ENCODE measurements around the gene KSR1. TPM values are rescaled to one million over a fixed set of nuclear protein-coding genes. Genes with fewer than 3 reads are reported as not detected.
"Not testable (repeated sequence)": the region's sequence is repeated elsewhere in the genome, so short reads cannot be mapped to it uniquely, and the experiment has no call there.

Gene KSR1
- 10.7 TPM for polyA plus RNA-seq (2013, experiment 1 of 2; ENCODE audit: insufficient read length)
- 23.1 TPM for polyA plus RNA-seq (2013, experiment 2 of 2; ENCODE audit: insufficient read length)

GRCh38 chr17:27455914-27456680 lies at the start of gene KSR1:
Gene KSR1 (plus strand): TSS chr17:27456448. CDS start chr17:27456644, 196 bp downstream.
- DNase-seq = peak; percentile 67

DNA sequence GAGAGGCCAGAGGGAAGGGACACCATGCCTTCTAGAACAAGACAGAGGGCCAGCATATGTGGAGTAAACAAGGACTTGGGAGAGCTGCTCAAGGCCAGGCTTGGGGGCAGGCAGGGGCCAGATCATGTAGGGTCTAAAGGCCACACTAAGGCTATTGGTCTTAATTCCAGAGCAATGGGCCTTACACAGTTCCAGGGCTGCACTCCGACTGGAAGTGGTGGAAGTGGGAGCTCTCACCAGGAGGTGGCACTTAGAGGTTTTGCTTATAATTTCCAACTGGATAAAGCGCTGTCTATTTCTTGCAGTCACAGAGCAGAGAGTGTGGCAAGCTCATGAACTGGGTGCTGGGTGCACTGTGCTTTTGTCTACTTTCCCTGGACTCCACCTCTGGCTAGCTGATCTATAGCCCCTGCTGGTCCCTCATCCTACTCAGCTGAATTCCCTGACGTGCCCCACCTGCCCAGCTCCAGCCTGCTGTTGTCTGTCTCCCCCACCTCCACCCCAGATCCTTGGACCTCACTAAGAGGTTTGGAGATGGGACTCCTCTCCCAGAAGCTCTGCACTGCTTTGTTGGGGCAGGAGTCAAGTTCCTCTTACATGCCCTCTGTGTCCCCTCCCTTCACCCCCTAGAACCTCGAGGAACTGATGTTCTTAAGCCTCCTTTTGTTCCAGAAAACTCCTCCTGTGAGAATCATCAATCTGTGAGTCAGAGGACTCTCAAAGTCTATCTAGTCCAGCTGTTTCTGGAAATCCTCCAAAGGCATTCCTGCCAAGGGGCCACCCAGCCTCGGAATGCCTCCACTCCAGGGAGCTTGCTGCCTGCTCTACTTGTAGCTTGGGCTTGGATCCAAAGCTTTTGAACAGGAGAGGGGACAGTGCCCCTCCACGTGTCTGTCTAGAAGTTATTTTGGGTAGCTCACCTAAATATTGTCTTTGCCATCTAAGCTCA lies 48.1 kb upstream of the KSR1 start:
- peak; percentile 91 for DNase-seq

- DNase-seq = peak; percentile 71
Measured at GRCh38 chr17:27408891-27409290, 47.4 kb upstream of the KSR1 start.

GRCh38 chr17:27412158-27412557 lies 44.1 kb upstream of the KSR1 start:
- DNase-seq = not testable (repeated sequence)

DNA sequence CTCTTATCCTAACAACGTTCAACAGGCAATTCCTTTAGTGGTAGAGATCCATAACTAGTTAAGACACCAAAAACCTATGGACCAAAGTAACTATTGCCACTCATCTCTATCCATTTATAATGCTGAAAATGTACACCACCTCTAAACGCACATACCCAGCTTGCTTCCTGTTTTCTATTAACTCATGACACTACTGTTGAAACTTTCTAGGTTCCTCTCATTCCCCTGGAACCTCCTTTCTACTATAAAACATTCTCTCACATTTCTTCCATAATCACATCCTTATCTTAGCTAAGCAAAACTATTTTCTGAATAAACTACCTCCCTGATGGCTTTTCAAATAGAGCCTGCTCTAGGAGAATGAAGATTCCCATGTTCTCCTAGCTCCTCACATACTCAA lies 42.9 kb upstream of the KSR1 start:
- no peak for DNase-seq

- no peak for DNase-seq
Measured at GRCh38 chr17:27413792-27414191, 42.5 kb upstream of the KSR1 start.

GRCh38 chr17:27414271-27414670 lies 42.0 kb upstream of the KSR1 start:
- DNase-seq = no peak

- no peak for DNase-seq
Measured at GRCh38 chr17:27414694-27415093, 41.6 kb upstream of the KSR1 start.

DNA sequence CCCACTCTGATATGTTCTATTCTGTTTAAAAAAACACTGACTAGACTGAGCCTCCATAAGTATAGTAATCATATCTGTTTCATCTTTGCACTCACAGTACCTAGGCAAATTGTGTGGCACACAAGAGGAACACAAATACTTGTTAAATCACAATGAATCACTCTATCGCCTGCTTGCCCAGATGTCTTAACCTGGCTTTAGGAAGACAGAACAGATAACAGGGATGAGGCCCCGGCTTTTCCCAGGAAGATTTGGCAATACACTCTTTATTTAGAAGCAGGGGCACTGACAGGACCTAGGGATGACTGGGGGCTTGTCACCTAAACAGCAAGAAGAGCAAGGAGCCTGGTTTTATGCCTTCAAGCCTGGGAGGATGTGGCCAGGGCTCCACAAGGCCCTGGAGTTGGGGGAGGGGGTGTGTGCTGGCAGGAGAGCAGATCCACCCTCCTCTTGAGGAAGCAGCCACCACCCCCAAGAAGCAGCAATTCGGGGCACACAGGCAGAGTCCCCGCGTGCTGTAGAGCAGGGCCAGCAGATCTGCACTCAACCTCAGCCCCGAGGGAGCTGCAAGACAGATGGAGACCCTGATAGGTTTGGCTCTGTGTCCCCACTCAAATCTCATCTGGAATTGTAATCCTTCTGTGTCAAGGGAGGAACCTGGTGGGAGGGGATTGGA lies 41.0 kb upstream of the KSR1 start:
- no peak for DNase-seq

DNA sequence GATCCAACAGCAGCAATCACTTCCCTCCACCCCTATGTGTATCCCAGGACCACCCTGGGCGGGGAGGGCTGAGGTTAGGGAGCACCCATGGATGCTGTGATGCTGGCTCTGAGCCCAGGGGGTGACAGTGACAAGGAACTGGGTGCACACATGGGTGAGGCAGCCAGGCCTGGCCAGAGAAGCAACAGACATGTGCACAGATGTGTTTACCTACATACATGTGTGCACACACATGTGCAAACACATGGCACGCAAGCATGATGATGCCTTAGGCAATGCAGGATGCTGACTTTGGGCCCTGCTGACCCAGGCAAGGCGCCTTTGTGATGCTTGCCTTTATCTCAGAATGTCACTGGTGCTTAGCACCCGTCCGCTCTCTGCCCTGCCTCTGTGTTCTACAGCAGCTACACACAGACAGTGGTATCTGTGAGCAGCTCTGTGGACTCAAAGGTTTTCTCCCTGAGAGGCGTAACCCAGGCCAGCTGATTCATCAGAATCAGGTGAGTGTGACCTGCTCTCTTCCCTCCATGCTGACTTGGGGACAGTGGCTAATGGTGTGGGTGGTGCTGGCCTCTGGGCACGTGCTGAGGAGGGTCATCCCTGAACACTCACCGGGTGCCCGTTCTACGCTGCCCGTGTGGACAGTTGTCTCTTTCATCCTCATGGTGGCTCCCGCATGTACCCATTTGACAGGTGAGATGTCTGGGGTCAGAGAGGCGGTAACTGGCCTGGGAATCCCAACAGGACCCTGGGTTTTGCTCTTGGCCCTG lies 38.5 kb upstream of the KSR1 start:
- DNase-seq = no peak

- DNase-seq = no peak
Measured at GRCh38 chr17:27418366-27418615, 38.0 kb upstream of the KSR1 start.

DNA sequence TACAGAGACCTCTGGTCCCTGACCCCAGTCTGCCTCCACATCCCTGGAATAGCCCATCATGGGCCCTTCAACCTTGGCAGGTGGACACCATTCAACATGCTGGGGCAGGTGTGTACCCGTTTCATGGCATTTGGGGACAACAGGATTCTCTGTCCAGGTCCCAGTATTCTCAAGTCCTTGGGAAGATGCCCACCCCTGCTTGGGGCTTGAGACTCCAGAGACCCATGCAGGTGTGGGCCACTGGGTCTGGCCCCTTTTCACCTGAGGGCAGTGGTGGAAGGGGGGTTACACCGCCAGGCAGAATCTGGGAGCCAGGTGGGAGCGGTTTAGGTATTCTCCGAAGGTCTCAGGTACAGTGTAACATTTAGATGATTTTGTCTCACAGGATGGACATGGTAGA lies 37.1 kb upstream of the KSR1 start:
- no peak for DNase-seq

- DNase-seq = no peak
Measured at GRCh38 chr17:27420211-27420950, 35.9 kb upstream of the KSR1 start.

DNA sequence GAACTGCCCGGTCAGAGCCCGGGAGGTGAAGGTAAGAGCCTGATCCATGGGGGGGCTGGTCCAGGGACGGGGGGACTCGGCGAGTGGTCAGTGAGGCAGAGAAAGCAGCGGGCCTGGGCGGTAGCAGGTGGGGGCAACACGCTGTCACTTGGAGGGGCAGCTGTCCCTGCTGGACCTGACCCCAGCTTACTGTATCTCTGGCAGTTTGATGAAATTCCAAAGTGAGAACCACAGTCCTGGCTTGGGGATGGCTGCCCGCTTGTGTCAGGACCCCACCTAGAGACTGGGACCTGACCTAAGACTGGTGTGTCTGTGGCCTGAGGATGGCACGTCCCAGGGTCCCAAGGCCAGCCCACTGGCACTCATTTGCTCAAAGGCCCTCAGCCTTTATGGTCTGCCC lies 35.1 kb upstream of the KSR1 start:
- no peak for DNase-seq

- not testable (repeated sequence) for DNase-seq
Measured at GRCh38 chr17:27421626-27422025, 34.6 kb upstream of the KSR1 start.

DNA sequence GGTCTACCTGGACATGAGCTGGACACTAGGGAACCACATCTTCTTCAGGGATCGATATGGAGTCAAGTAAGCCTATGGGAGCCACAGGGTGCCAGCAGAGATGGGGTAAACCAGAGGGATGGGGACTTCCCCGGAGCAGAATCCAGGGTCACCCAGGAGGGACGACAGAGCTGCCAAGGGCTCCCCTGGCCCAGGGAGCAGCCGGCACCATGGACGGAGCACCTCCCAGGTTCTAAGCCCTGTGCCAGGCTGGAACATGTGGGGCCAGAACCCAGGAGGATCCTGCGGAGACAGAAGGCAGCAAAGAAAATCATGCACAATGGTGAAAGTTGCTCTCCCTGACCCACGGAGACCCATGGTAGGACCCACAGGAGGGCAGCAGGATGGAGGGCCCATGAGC lies 33.6 kb upstream of the KSR1 start:
- no peak for DNase-seq

GRCh38 chr17:27423651-27424050 lies 32.6 kb upstream of the KSR1 start:
- no peak for DNase-seq

GRCh38 chr17:27424516-27424915 lies 31.7 kb upstream of the KSR1 start:
- DNase-seq = no peak

- DNase-seq = no peak
Measured at GRCh38 chr17:27424941-27425340, 31.3 kb upstream of the KSR1 start.

- not testable (repeated sequence) for DNase-seq
Measured at GRCh38 chr17:27425571-27425970, 30.7 kb upstream of the KSR1 start.

GRCh38 chr17:27425991-27426390 lies 30.3 kb upstream of the KSR1 start:
- DNase-seq = no peak

GRCh38 chr17:27426471-27426870 lies 29.8 kb upstream of the KSR1 start:
- not testable (repeated sequence) for DNase-seq
